HG02970 (cell line): ENCODE data around the gene BCAP29.
A peak's percentile ranks its signal among the peaks of the same experiment; 100 is the strongest.
"Not testable (repeated sequence)": the region's sequence is repeated elsewhere in the genome, so short reads cannot be mapped to it uniquely, and the experiment has no call there.

Experiments
- ATAC-seq: cut with Tn5 transposase; IDR thresholded peaks from one replicate; pipeline ENCODE4 v1.9.1; 2021; ENCODE audit warnings: mild to moderate bottlenecking, moderate library complexity, moderate number of reproducible peaks; ENCODE audit not compliant: unreplicated experiment, low FRiP score

The BCAP29 gene, protein sequence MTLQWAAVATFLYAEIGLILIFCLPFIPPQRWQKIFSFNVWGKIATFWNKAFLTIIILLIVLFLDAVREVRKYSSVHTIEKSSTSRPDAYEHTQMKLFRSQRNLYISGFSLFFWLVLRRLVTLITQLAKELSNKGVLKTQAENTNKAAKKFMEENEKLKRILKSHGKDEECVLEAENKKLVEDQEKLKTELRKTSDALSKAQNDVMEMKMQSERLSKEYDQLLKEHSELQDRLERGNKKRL

DNA sequence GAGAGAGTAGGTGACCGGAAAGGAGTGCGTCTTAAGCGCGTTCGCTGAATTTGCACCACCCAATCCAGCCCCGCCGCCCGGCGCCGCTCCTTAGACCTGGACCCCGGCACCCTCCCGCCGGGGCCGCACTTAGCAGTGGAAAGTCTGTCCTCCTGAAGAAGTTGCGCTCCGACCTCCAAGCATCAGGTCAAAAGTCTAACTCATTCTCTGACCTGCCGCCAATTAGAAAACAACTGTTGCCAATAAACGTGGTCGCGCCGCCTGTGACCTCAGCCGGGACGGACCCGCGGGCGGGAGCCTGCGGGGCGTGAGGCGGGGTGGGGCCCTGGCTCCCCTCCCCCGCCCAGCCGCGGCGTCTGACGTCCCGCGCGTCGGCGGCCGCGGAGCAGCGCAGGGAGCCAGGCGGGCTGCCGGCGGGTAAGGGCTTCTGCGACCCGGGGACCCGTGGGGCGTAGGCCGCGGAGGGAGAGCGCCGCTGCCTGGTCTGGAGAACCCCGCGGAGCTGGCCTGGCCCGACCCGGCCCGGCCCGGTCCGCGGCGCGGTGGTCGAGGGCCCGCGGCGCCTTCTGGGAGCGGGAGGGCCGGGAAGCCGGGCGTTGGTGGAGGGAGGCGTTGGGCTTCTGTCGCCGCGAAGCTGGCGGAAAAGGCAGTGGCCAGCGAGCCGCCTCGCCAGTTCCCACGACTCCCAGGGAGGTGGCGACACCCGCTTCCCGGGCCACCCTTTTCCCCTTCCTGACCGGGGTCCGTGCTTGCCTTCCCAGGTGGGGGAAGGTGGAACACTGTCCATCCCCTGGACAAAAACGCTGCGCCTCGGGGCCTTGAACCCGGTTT is at the start of gene BCAP29:
Gene BCAP29 (plus strand): TSS at position 362 of the 831 bp plus-strand sequence. CDS start 527 bp downstream, outside the sequence.
- peak; percentile 85 for ATAC-seq

DNA sequence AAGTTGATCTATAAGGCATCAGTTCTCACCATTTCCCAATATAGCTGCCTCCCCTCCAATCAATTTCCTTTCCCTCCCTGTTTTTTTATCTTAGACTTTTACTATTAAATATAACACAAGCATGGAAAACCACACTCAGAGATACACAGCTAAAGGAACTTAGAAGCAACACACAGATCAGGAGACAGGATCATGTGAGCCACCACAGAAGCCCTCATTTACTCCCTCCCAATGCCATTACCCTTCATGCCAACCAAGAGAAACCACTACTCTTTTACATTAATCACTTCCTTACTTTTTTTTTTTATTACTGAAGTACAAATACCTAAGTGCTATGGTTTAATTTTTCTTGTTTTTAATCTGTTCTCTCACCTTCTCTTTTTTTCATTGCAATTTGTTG is 49.3 kb upstream of the BCAP29 start:
- no peak for ATAC-seq

DNA sequence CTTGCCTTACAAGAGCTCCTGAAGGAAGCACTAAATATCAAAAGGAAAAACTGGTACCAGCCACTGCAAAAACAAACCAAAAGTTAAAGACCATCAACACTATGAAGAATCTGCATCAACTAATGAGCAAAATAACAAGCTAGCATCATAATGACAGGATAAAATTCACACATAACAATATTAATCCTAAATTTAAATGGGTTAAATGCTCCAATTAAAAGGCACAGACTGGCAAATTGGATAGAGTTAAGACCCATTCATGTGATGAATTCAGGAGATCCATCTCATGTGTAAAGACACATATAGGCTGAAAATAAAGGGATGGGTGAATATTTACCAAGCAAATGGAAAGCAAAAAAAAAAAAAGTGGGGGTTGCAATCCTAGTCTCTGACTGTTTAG is 45.9 kb upstream of the BCAP29 start:
- ATAC-seq, result no peak

DNA sequence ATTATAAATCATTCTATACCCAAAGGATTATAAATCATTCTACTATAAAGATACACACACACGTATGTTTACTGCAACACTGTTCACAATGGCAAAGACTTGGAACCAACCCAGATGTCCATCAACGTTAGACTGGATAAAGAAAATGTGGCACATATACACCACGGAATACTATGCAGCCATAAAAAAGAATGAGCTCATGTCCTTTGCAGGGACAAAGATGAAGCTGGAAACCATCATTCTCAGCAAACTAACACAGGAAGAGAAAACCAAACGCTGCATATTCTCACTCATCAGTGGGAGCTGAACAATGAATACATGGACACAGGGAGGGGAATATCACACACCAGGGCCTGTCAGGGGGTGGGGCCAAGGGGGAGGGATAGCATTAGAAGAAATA is 42.8 kb upstream of the BCAP29 start:
- ATAC-seq, result not testable (repeated sequence)

DNA sequence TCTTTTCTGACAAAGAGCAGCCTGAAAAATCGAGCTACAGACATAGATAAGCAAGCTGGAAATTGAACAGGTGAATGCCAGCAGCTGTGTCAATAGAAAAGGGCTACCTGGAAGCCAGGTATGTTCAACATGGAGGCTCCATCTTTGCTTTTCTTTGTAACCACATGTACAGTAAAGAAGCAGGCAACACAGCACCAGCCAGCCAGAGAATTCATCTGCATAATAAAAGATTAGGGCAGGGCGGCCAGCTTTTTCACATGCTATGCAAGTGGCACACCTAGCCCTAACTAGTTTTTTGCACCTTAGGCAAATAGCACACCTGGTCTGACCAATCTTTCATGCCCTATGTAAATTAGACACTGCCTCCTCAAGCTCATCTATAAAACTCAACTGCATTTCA is 42.0 kb upstream of the BCAP29 start:
- ATAC-seq, result no peak

- no peak for ATAC-seq
Observed at GRCh38 chr7:107543338-107543993, 36.6 kb upstream of the BCAP29 start.

GRCh38 chr7:107544848-107545591 is 35.0 kb upstream of the BCAP29 start:
- no peak for ATAC-seq

- ATAC-seq, result no peak
Observed at GRCh38 chr7:107551936-107552335, 28.1 kb upstream of the BCAP29 start.

GRCh38 chr7:107555893-107556292 is 24.2 kb upstream of the BCAP29 start:
- ATAC-seq, result no peak

DNA sequence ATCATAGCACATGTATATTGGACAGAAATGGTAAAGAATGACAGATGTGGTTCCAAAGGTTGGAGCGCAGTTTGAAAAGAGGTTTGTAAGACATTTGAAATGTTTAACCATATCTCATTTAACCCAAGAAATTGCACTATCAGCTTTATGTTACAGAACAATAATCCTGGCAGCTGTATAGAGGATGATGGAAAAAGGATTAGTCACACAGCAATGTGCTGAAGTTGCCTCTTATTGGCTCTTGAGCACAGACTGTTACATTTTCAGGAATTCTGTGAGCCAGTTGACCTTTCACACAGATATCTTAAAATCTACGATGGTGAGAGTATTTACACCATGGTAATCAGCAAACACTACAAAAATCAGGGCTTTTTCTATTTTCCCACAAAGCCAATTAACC is 20.2 kb upstream of the BCAP29 start:
- ATAC-seq, result no peak

GRCh38 chr7:107560898-107561516 is 19.0 kb upstream of the BCAP29 start:
- no peak for ATAC-seq

DNA sequence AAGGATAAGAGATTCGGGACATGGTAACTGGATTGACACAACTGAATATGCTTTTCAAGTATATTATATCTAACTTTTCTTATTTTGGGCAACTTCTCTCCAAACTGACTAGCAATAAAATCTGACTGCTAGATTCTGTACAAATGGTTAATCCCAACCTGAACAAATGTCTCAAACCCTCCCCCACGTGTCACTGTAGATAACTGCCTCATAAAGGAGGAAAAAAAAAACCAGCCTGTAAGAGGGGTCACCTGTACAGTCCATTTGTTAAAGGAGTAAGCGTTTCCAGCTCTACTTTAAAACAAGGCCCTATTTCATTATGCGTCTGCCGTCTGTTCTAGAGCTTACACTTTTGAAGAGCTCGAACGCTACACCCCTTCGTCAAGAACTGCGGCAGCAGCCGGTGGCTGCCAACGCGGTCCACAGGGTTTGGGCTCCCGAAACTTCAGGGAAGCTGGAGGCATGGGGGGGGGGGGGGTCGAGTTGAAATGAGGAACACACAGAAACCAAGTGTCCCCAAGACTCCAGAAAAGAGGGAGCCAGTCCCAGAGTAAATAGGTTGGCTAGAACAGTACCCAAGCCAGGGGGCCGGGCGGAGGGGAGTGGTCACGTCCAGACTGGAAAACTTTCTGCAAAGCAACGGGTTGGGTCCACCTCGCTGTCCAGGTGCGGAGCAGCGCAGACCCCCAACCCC is 16.8 kb upstream of the BCAP29 start:
- peak; percentile 49 for ATAC-seq

DNA sequence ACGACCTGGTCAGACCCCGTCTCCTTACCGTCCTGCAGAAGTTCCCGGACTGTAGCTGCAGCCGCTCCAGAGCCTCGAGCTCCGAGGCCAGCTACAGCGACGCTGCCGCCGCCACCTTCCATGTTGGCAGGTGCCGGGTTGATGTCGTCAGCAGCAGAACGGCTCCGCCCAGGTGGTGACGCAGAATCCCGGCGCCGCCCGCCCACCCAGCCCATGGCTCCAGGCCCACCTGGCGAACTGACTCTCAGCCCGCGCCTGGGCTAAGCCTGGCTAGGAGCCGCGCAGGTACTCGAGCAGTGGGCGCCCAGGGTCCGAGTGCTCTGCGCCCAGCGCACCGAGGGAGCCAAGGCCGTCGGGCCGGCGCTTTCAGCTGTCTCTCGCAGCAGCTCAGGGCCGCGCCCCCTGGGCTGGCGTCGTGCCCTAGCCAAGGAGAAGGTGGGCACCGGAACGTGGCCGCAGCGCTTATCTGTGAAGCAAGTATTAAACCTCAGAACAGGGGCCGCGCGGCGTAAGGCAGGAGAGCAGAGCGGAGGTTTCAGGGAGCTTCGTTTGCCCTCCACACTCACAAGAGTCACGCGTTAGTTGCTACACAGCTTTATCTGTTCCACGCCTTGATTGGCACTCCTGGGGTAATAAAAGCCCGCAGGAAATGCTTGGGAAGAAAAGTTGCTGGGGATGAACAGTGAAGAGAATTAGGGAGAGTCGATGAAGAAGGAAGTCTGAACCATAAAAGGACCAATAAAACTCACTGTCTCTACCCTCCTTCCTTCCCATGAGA is 16.1 kb upstream of the BCAP29 start, which contains the start of the genes COG5 and DUS4L:
Gene COG5 (minus strand): TSS at position 146 of the 778 bp plus-strand sequence. CDS start 24 bp downstream, at position 122.
Gene DUS4L (plus strand): TSS at position 197 of the 778 bp plus-strand sequence. CDS start 3,100 bp downstream, outside the sequence.
- ATAC-seq, result peak; percentile 95

GRCh38 chr7:107564553-107565298 is 15.3 kb upstream of the BCAP29 start:
- ATAC-seq, result no peak

- no peak for ATAC-seq
Observed at GRCh38 chr7:107570298-107570697, 9.7 kb upstream of the BCAP29 start.

DNA sequence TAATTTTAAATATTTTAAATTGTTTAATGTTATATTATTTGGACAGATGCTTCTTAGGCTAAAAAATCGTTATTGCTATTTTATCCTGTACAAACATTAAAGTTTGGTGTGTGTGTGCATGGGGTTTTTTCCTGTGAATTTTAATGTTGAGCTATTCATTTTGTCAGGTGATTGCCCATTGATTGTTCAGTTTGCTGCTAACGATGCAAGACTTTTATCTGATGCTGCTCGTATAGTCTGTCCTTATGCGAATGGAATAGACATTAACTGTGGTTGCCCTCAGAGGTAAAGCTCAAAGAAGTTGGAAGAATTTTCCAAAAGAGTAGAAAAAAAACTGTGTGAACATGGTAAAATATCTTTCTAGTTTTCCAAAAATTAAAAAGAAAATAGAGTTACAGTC is 6.5 kb upstream of the BCAP29 start:
- ATAC-seq, result no peak

GRCh38 chr7:107579554-107579884 is 527 bp upstream of the BCAP29 start:
- ATAC-seq, result no peak
